ENCODE data around the gene LOC101059915.
"Not testable (repeated sequence)": the region's sequence is repeated elsewhere in the genome, so short reads cannot be mapped to it uniquely, and the experiment has no call there.

LOC101059915 gene

GRCh38 chrX:71679575-71680207 lies 12.3 kb downstream of the LOC101059915 start:
- no peaks in the 10 kb centered on the region for H3K36me3 ChIP-seq
- DNase-seq, result no peak
- no peak for TF ChIP-seq CTCF (IDR thresholded peaks at IDR 0.05; ENCODE audit: low read depth, low read length)
- no peaks in the 10 kb centered on the region for H3K9me3 ChIP-seq
- H3K4me3 ChIP-seq (ENCODE audit: low read depth, low read length), result no peak overlapping the region
- no peaks in the 10 kb centered on the region for H3K27me3 ChIP-seq
- no peaks in the 10 kb centered on the region for H3K4me1 ChIP-seq

- H3K36me3 ChIP-seq; H3K4me3 ChIP-seq (ENCODE audit: low read depth, low read length); DNase-seq; H3K4me1 ChIP-seq; H3K27me3 ChIP-seq; H3K9me3 ChIP-seq: not testable (repeated sequence)
Observed at GRCh38 chrX:71696641-71697465, 29.5 kb downstream of the LOC101059915 start.

- H3K27me3 ChIP-seq; H3K9me3 ChIP-seq; H3K4me3 ChIP-seq (ENCODE audit: low read depth, low read length); H3K4me1 ChIP-seq; DNase-seq; H3K36me3 ChIP-seq: not testable (repeated sequence)
Observed at GRCh38 chrX:71697466-71698298, 30.3 kb downstream of the LOC101059915 start.

GRCh38 chrX:71698299-71699022 lies 31.1 kb downstream of the LOC101059915 start:
- not testable (repeated sequence) for H3K9me3 ChIP-seq; H3K4me3 ChIP-seq (ENCODE audit: low read depth, low read length); H3K4me1 ChIP-seq; H3K36me3 ChIP-seq; H3K27me3 ChIP-seq; DNase-seq

- not testable (repeated sequence) for DNase-seq; H3K4me1 ChIP-seq; H3K36me3 ChIP-seq; H3K27me3 ChIP-seq; H3K4me3 ChIP-seq (ENCODE audit: low read depth, low read length); H3K9me3 ChIP-seq
Observed at GRCh38 chrX:71699023-71699344, 31.6 kb downstream of the LOC101059915 start.

- DNase-seq; H3K4me1 ChIP-seq; H3K27me3 ChIP-seq; H3K9me3 ChIP-seq; H3K4me3 ChIP-seq (ENCODE audit: low read depth, low read length); H3K36me3 ChIP-seq: not testable (repeated sequence)
Observed at GRCh38 chrX:71702853-71703252, 35.5 kb downstream of the LOC101059915 start.

- DNase-seq; H3K27me3 ChIP-seq; H3K9me3 ChIP-seq; H3K4me1 ChIP-seq; H3K4me3 ChIP-seq (ENCODE audit: low read depth, low read length); H3K36me3 ChIP-seq: not testable (repeated sequence)
Observed at GRCh38 chrX:71714064-71714463, 46.7 kb downstream of the LOC101059915 start.

- DNase-seq; H3K4me3 ChIP-seq (ENCODE audit: low read depth, low read length); H3K27me3 ChIP-seq: not testable (repeated sequence)
Observed at GRCh38 chrX:71715551-71715950, 48.2 kb downstream of the LOC101059915 start.

GRCh38 chrX:71716323-71716722 lies 49.0 kb downstream of the LOC101059915 start:
- not testable (repeated sequence) for H3K27me3 ChIP-seq; H3K36me3 ChIP-seq; H3K4me1 ChIP-seq; DNase-seq; H3K4me3 ChIP-seq (ENCODE audit: low read depth, low read length); H3K9me3 ChIP-seq

More at GRCh38 chrX:71715551-71715950, 48.2 kb downstream of the LOC101059915 start:
- H3K36me3 ChIP-seq, H3K9me3 ChIP-seq, H3K4me1 ChIP-seq: not testable (repeated sequence)

GRCh38 chrX:71718185-71718584 lies 50.8 kb downstream of the LOC101059915 start, which contains the start of gene CXorf49:
Gene CXorf49 (minus strand): TSS chrX:71718285. CDS start chrX:71718151, 134 bp downstream.
- DNase-seq; H3K9me3 ChIP-seq; H3K27me3 ChIP-seq; H3K36me3 ChIP-seq; H3K4me1 ChIP-seq; H3K4me3 ChIP-seq (ENCODE audit: low read depth, low read length): not testable (repeated sequence)

GRCh38 chrX:71719195-71719594 lies 51.8 kb downstream of the LOC101059915 start:
- not testable (repeated sequence) for DNase-seq; H3K36me3 ChIP-seq; H3K27me3 ChIP-seq; H3K4me3 ChIP-seq (ENCODE audit: low read depth, low read length); H3K9me3 ChIP-seq; H3K4me1 ChIP-seq

- not testable (repeated sequence) for H3K27me3 ChIP-seq; H3K4me1 ChIP-seq; H3K36me3 ChIP-seq; H3K4me3 ChIP-seq (ENCODE audit: low read depth, low read length); H3K9me3 ChIP-seq; DNase-seq
Observed at GRCh38 chrX:71720289-71720886, 53.0 kb downstream of the LOC101059915 start.
